GM13976 (cell line): Measurements from ENCODE around the gene CALML5.

Source experiments
- DNase-seq: peaks from one replicate; pipeline ENCODE4 v3.0.0; 2012; ENCODE audit warnings: low spot score
- CTCF ChIP-seq: IDR thresholded peaks from 2 replicates; pipeline ENCODE4 v1.5.1; 2012; ENCODE audit warnings: borderline replicate concordance, mild to moderate bottlenecking; ENCODE audit not compliant: insufficient read depth; ENCODE audit errors: extremely low read depth, missing control alignments, control extremely low read depth
- in situ Hi-C: fragments of 300-500 bp; cut with MboI; formaldehyde crosslinking; loops from one replicate; pipeline ENCODE4 v1.12.0; 2022; ENCODE audit warnings: low sequenced_read_pairs, mixed read lengths, inconsistent platforms; ENCODE audit not compliant: unreplicated experiment

Gene CALML5

DNA sequence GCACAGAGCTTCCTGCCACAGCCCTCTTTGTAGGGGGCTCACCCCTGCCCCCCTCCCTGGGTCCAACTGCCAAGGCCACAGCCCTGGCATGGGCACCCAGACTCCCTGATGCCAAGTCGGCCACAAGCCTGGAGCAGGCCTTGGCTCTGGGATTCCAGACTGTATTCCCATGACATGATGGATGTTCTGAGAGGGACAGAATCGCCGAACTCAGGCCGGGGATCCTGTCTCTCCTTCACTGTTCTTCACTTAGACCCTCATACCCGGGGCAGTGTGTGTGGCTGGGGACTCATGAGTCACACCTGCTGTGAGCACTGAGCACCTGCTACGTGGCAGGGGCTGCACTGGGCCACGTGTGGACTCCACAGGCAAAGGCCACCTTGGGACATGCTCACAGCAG is 7.9 kb downstream of the CALML5 start:
- no peak for TF ChIP-seq CTCF
- in situ Hi-C loops, result no loop called here

GRCh38 chr10:5490698-5491464 is 8.5 kb downstream of the CALML5 start:
- no peak for DNase-seq
- no peak for TF ChIP-seq CTCF
- in situ Hi-C loops, result no loop called here

More for the DNA sequence above, 7.9 kb downstream of the CALML5 start:
- no peak for DNase-seq

DNA sequence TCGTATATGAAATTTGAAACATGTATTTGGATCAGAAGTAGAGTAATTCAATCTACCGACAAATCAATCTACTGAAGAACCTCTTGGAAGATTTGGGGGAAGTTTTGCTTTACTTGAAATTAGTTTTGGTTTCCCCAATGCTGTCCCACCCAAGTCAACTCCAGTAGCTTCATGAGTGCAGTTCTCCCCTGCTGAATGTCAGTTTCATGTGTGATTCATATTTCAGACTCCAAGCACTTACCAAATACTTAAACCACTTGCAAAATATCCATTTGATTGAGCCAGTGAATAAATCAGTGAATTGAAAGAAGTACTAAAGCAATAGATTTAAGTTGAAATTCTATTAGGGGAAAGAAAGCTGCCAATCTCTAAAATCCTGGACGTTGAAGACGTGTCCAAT is 9.3 kb downstream of the CALML5 start:
- TF ChIP-seq CTCF, result no peak
- DNase-seq, result no peak

DNA sequence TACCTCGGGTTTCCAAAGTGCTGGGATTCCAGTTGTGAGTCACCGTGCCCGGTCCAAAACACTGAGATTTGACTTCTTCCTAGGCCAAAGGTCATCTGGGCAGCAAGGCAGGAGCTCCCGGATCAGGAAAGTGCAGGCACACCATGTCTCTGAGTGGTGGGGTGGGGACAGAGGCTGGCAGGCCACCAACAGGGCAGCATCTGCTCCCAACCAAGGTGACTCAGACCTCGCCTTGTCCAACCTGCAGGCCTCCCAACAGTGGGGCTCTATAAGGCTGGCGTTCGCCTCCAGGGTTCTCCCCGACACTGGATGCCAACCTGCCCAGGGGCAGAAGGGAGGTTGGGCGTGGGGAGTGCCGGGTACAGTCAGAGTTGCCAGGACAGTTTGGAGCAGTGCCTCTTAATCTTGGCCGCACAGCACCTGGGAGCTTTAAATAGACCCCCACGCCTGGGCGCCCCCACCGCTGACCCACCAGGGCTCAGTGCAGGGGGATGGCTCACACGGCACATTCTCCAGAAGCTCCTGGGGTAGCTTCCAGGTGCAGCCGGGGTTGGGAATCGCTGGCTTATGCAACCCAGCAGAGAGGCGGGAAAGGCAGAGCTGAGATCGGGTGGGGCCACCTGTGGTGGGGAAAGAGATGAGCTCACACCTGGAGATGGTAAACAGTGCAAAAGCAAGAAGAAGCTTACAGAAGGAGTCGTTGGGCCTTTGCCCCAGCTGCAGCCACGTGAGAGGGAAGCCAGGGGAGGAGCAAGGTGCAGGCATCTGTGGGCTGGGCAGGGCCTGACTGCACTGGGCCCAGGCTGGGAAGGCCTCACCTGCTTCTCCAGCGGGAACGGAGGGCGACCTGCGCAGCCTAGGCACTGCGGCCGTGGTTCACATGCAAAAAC is 10.9 kb downstream of the CALML5 start:
- in situ Hi-C loops, result no loop called here
- no peak for DNase-seq
- no peak for TF ChIP-seq CTCF

More for the DNA sequence above, 9.3 kb downstream of the CALML5 start:
- in situ Hi-C loops, result no loop called here

DNA sequence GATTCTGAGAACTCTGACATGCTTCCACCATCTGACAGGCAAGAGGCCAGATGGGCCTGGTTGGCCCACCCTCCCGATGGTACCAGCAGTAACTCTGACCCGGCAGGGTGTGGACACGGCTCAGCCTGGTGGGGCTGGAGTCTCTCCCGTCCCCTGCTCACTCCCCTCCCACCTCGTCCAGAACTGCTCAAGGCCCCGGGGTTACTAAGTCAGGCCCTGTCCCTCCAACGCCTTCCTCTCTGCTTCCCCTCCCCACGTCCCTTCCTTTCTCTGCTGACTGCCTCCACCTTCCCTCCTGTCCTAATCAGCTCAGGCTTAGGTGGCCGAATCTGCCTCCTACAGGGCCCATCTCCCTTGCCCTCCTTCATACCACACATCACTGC is 12.5 kb downstream of the CALML5 start:
- no peak for TF ChIP-seq CTCF
- in situ Hi-C loops, result no loop called here
- no peak for DNase-seq

DNA sequence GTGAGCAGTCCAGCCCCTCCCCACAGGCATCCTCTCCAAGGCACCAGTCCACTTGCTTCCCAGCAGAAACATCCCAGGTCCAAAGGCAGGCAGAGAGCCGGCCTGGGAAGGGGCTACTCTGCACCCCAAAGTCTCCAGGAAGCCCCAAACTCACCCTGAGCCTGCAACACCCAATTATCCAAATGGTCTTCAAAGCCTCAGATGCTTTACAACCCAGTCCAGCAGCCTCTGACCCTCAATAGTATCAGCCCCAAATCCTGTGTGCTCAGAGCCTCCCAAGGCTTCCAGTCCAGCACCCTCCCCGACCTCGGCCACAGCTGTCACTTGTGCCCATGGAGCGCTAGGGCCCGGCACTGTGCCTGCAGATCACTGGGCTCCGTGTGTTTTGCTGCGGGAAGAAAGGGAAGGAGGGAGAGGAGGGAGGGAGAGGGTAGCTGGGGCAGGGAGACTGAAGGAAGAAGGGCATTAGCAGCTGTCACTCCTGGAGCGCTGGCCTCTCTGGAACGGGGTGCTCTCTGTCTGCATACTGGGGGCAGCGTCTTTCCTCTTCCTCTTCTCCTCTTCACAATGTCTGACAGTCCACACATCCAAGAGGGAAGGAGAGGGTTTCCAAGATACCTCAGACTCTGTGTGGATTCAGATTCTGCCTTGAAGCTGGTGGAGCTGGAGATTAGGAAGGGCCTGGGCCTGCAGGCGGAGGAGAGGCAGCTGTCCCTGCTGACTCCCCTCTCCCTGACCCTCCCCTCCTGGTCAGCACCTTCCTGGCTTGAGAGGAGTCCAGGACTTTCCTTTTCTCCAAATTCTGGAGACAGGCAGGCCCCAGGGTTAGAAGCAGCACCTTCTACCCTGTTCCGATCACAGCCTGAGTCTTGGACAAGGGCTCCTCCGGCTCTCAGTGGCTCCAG is 13.2 kb downstream of the CALML5 start:
- DNase-seq, result no peak
- no peak for TF ChIP-seq CTCF
- in situ Hi-C loops, result no loop called here
